HK-2 (cell line): ENCODE results near the gene COX8A.

Source experiments
- DNase-seq: peaks from one replicate; pipeline ENCODE4 v3.0.0-alpha.2; 2018; ENCODE audit not compliant: unreplicated experiment

Gene COX8A

DNA sequence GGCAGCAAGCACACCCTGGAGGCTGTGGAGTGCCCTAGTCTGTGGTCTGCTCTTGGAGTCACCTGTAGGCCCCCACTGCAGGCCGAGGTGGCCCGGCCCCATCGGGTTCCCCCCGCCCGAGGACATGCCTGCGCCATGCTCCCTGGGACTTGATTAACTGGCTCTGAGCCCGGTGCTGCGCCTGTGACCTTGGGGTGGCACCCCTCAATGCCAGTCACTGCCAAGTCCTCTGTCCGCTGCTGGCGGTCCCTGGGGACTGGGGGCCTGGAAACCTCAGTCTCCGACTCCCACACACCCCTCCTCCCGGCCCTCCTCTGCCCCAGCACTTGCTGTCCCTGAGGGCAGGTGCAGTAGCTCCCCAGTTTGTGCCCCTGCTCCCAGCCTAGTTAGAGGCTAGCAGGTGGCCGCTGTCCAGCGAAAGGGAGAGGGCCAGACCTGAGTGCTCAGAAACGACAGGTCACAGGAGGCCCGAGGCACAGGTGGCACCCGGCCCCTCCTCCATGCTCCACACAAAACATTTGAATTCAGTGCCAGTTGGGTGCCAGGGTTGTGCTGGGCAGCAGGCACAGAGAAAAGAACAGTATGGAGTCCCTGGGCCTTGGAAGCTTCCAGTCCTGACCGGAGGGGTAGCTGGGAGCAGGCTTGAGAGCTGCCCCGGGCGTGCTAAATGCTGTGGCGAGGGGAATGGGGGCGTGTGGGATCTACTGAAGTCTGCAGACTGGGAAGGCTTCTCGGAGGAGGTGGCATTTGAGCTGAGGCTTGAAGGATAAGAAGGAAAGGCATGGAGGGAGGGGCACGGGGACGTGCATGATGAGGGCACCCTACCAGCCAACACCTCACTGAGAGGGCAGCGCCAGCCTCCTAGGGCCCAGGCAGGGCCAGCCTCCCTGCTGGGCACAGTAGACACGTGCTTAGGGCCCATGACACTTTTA, 45.0 kb downstream of the COX8A start:
- DNase-seq, result no peak

DNA sequence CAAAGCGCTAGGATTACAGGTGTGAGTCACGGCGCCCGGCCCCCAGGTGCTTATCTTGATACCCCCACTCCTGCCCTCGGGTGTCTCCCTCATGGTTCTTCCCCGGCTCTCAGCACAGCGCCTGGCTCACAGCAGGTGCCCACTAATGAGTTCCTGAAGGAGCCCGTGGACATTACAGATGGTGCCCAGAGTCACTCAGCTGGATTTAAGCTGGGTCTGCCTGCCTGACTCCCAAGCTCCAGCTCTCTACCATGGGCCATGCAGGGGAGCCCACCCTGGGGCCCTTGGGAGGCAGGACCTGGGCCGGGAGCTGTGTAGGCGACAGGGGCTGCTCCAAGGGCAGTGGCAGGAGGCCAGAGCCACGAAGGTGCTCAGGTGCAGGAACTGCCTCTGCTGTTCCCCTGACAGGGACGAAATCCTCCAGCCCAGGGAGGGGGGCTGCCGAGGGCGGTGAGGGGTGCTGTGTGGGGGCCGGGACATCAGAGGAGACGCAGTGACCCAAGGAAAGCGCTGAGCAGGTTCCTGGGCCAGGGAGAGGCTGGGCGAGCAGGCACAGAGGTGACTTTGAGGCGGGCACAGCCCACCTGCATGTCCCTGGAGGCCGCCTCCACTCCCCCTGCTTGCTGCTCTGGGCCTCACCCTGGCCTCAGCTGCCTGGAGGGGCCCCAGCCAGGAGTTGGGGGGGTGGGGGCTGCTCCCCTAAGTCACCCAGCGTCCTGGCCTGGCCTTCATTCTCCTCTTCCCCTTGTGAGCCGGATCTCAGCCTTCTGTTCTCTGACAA, 46.7 kb downstream of the COX8A start:
- no peak for DNase-seq

DNA sequence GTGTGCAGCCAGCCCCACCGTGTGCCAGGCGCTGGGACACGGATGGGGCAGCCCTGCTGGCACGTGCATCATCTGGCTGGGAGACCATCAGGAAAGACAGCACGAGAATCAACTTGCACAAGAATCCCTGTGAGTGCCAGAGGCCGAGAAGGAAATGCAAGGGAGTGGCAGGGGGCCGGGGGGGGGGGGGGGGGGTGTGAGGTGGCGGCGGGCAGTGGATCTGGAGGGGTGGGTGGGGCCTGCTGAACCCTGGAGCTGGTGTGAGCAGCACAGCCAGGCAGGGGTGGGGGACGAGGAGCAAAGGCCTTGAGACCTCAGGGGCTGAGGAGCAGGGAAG, 47.3 kb downstream of the COX8A start:
- no peak for DNase-seq

DNA sequence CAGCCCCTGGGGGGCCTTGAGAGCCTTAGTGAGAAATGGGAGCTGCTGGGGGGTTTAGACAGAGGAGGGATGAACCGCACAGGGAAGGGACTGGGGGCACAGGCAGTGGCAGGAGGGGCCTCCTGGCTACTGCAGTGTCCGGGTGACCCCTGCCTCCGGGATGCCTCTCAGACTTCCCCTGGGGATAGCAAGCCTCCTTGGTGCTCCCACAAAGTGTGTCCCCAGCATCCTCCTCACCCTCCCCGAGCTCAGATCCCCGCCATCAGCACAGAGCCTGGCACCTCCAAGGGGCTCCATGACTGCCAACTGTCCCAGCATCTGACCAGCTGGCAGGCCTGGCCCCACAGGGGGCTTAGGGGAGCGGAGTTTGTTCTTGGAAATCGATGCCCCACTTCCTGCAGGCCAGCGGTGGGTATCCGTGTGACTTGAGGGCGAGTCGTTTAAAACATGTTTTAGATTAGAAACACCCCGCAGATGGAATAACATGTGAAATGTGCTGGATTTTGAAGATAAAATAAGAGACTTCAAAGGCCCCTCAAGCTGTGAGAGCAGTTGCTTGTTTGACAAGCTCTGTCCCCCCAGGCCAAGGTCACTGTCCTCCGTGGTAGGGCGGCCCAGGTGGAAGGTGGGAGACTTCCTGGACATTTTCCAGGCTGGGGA, 47.8 kb downstream of the COX8A start:
- DNase-seq, result no peak

DNA sequence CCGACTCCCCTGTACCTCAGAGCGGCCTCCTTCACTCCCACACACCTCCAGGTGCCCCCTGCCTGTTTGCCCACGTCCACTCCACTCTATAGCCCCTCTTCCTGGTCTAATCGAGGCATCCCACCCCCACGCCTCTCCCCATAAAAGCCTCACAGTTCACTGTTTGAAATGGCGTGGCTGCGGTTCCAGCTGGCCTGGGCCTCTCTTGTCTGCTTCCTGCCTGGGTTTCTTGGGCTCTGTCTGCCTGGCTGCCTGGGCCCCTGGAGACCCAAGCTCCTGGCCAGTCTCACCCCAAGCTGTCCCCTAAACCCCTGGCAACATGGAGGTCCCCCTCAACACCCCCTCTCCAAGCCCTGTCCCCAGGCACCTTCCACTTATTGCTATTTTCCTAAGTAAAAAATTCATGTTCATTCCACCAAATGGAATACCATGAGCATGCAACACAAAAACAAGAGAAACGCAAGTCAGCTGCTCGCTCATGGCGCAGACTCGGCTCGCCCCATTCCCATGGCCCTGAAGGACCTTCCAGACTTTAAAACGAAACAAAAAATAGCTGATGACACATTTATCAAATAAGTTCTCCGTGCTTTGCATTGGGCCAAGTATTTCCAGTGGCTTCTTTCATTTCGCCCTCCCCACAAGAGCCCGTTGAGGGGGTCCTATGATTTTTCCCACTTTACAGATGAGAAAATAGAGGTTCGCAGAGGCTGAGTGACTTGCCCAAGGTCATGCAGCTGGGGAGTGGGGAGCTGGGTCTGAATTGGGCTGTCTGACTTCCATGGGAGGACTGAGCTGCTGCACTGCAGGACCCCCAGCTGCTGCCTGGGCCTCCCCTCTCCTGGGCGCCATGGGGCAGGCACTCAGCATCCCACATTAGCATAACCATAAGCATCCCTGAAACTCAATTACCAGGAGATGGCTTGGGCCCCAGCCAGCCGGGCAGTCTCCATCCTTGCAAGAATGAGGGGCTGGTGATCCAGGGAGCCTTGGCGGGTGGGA, 49.6 kb downstream of the COX8A start:
- DNase-seq, result no peak

DNA sequence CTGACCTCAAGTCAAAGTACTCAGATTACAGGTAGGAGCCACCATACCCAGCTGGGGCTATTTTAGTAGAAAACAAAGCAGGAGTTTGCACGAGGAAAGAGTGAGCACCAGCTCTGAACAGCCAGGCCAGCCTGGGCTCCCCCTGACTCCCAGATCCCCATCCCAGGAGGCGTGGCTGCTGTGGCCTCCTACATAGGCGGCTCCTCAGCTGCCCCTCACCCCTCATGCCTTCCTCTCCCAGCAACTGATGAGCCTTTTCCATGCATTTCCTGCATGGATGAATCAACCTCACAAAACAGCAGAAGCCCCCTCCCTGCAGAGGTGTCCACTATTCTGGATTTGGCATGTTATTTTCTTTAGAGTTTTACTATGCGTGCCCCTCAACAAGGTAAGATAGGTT, 50.8 kb downstream of the COX8A start:
- DNase-seq, result no peak
